Activated CD4-positive, alpha-beta T cell treated with anti-CD3 and anti-CD28 coated beads, Interleukin-2, amount 10 ng/mL, durations not matched to agents 7 days and 5 days (primary cell): ENCODE results near the gene SLC1A4. TPM values are rescaled to one million over a fixed set of nuclear protein-coding genes. Genes with fewer than 3 reads are reported as not detected.
"Not testable (repeated sequence)": the region's sequence is repeated elsewhere in the genome, so short reads cannot be mapped to it uniquely, and the experiment has no call there.

Source experiments
- CTCF ChIA-PET: fragments of 350-600 bp; sonication (Branson Sonifier 250); formaldehyde crosslinking; loops from one replicate; lab custom pipeline; 2021; ENCODE audit warnings: antibody characterized with exemption; lab: Charles Lee
- POLR2A ChIA-PET: fragments of 350-600 bp; sonication (Branson Sonifier 250); formaldehyde crosslinking; loops from one replicate; lab custom pipeline; 2021; ENCODE audit warnings: antibody characterized with exemption; lab: Charles Lee
- DNase-seq: peaks from one replicate; pipeline ENCODE4 v3.0.0-alpha.2; 2020
- H3K27ac Mint-ChIP-seq: one replicate; pipeline ENCODE4 v1.8.0; 2021; ENCODE audit warnings: mild to moderate bottlenecking, moderate library complexity, mixed read lengths
- H3K27me3 Mint-ChIP-seq: one replicate; pipeline ENCODE4 v1.8.0; 2021; ENCODE audit warnings: mixed read lengths
- H3K36me3 Mint-ChIP-seq: one replicate; pipeline ENCODE4 v1.8.0; 2021; ENCODE audit warnings: low read depth, mixed read lengths
- H3K4me1 Mint-ChIP-seq: one replicate; pipeline ENCODE4 v1.8.0; 2021; ENCODE audit warnings: mixed read lengths
- H3K4me3 Mint-ChIP-seq: one replicate; pipeline ENCODE4 v1.8.0; 2021; ENCODE audit warnings: mild to moderate bottlenecking, moderate library complexity, mixed read lengths
- H3K9me3 Mint-ChIP-seq: one replicate; pipeline ENCODE4 v1.8.0; 2021; ENCODE audit warnings: mixed read lengths
- total RNA-seq, 2 experiments: library from RNA; stranded (reverse); gene quantifications; one replicate each; pipeline ENCODE4 v1.2.3, GENCODE V29; 2021

Gene SLC1A4
- total RNA-seq, 2 experiments from 2014 or later = 50.1 to 54.6 TPM

GRCh38 chr2:64967601-64968000 is 21.6 kb upstream of the SLC1A4 start:
- ChIA-PET POLR2A (no interaction called here), CTCF (interaction anchor here (1.6 to 1.7 kb wide), 2 partner anchors 21 to 25 kb away, joined by 3 read pairs; no protein-coding TSS in a partner anchor)
- no peak for DNase-seq
- Mint-ChIP-seq H3K27me3 (no peaks in the 10 kb centered on the region), H3K36me3 (no peaks in the 10 kb centered on the region), H3K4me3 (no peak overlapping the region), H3K9me3 (no peaks in the 10 kb centered on the region), H3K27ac (no peak overlapping the region), H3K4me1 (peaks cover 6% of the 10 kb centered on the region)

- CTCF ChIA-PET = interaction anchor here (1.5 to 1.9 kb wide), 2 partner anchors 15 to 24 kb away, joined by 3 to 7 read pairs; no protein-coding TSS in a partner anchor
- H3K4me3 Mint-ChIP-seq = not testable (repeated sequence)
Observed at GRCh38 chr2:64969086-64969485, 20.1 kb upstream of the SLC1A4 start.

GRCh38 chr2:64970495-64970894 is 18.7 kb upstream of the SLC1A4 start:
- Mint-ChIP-seq H3K27me3 (no peaks in the 10 kb centered on the region), H3K36me3 (no peaks in the 10 kb centered on the region), H3K4me3 (no peak overlapping the region), H3K4me1 (peaks cover 6% of the 10 kb centered on the region), H3K27ac (no peak overlapping the region), H3K9me3 (no peaks in the 10 kb centered on the region)
- DNase-seq = no peak
- CTCF ChIA-PET = interaction anchor here (1.1 to 1.3 kb wide), 2 partner anchors 9 to 24 kb away, joined by 3 to 4 read pairs; no protein-coding TSS in a partner anchor
- POLR2A ChIA-PET = no interaction called here

More at GRCh38 chr2:64969086-64969485, 20.1 kb upstream of the SLC1A4 start:
- H3K9me3 Mint-ChIP-seq, POLR2A ChIA-PET, H3K4me1 Mint-ChIP-seq, DNase-seq, H3K36me3 Mint-ChIP-seq, H3K27ac Mint-ChIP-seq, H3K27me3 Mint-ChIP-seq: not testable (repeated sequence)

GRCh38 chr2:64972426-64972825 is 16.8 kb upstream of the SLC1A4 start:
- Mint-ChIP-seq H3K27me3 (peaks cover 4% of the 10 kb centered on the region), H3K4me1 (peaks cover 7% of the 10 kb centered on the region), H3K4me3 (no peak overlapping the region), H3K36me3 (no peaks in the 10 kb centered on the region), H3K27ac (no peak overlapping the region), H3K9me3 (no peaks in the 10 kb centered on the region)
- POLR2A ChIA-PET = no interaction called here
- CTCF ChIA-PET = interaction anchor here (1.0 to 2.6 kb wide), 5 partner anchors 9 to 55 kb away, joined by 3 to 10 read pairs (median 4); no protein-coding TSS in a partner anchor
- no peak for DNase-seq

- H3K9me3 Mint-ChIP-seq = no peaks in the 10 kb centered on the region
- DNase-seq = no peak
- CTCF ChIA-PET = interaction anchor here (1.0 to 2.6 kb wide), 5 partner anchors 8 to 92 kb away, joined by 3 to 10 read pairs (median 4); no protein-coding TSS in a partner anchor
- no peak overlapping the region for H3K27ac Mint-ChIP-seq
- H3K27me3 Mint-ChIP-seq = peaks cover 6% of the 10 kb centered on the region
- H3K36me3 Mint-ChIP-seq = no peaks in the 10 kb centered on the region
- H3K4me1 Mint-ChIP-seq = peaks cover 9% of the 10 kb centered on the region
- no peak overlapping the region for H3K4me3 Mint-ChIP-seq
- POLR2A ChIA-PET = interaction anchor here (0.6 kb wide), 1 partner anchor 9 kb away, joined by 3 read pairs; no protein-coding TSS in a partner anchor
Observed at GRCh38 chr2:64972876-64973275, 16.3 kb upstream of the SLC1A4 start.

GRCh38 chr2:64975232-64975821 is 13.9 kb upstream of the SLC1A4 start:
- DNase-seq = no peak
- Mint-ChIP-seq H3K9me3 (no peaks in the 10 kb centered on the region), H3K4me1 (peaks cover 17% of the 10 kb centered on the region), H3K4me3 (no peak overlapping the region), H3K27me3 (peaks cover 6% of the 10 kb centered on the region), H3K36me3 (no peaks in the 10 kb centered on the region), H3K27ac (no peak overlapping the region)
- CTCF ChIA-PET = interaction anchor here (0.9 to 1.2 kb wide), 2 partner anchors 14 to 58 kb away, joined by 5 to 6 read pairs; no protein-coding TSS in a partner anchor
- POLR2A ChIA-PET = no interaction called here

GRCh38 chr2:64976276-64976675 is 12.9 kb upstream of the SLC1A4 start:
- DNase-seq = no peak
- CTCF ChIA-PET = no interaction called here
- H3K4me1 Mint-ChIP-seq = peaks cover 24% of the 10 kb centered on the region
- no peaks in the 10 kb centered on the region for H3K36me3 Mint-ChIP-seq
- POLR2A ChIA-PET = no interaction called here
- no peak overlapping the region for H3K27ac Mint-ChIP-seq
- peaks cover 6% of the 10 kb centered on the region for H3K27me3 Mint-ChIP-seq
- no peak overlapping the region for H3K4me3 Mint-ChIP-seq
- H3K9me3 Mint-ChIP-seq = no peaks in the 10 kb centered on the region

- H3K4me1 Mint-ChIP-seq = peaks cover 44% of the 10 kb centered on the region
- DNase-seq = no peak
- ChIA-PET POLR2A (no interaction called here), CTCF (interaction anchor here (0.7 to 2.9 kb wide), 7 partner anchors 10 to 61 kb away, joined by 3 to 11 read pairs (median 4); no protein-coding TSS in a partner anchor)
- H3K27ac Mint-ChIP-seq = no peak overlapping the region
- peaks cover 6% of the 10 kb centered on the region for H3K27me3 Mint-ChIP-seq
- H3K9me3 Mint-ChIP-seq = no peaks in the 10 kb centered on the region
- no peak overlapping the region for H3K4me3 Mint-ChIP-seq
- H3K36me3 Mint-ChIP-seq = no peaks in the 10 kb centered on the region
Observed at GRCh38 chr2:64978514-64979268, 10.5 kb upstream of the SLC1A4 start.

- no peak for DNase-seq
- Mint-ChIP-seq H3K4me3 (no peak overlapping the region), H3K36me3 (no peaks in the 10 kb centered on the region), H3K4me1 (peaks cover 51% of the 10 kb centered on the region), H3K27me3 (peaks cover 6% of the 10 kb centered on the region), H3K27ac (no peak overlapping the region), H3K9me3 (no peaks in the 10 kb centered on the region)
- POLR2A ChIA-PET = no interaction called here
- CTCF ChIA-PET = interaction anchor here (0.6 to 2.9 kb wide), 7 partner anchors 8 to 86 kb away, joined by 3 to 11 read pairs (median 4); no protein-coding TSS in a partner anchor
Observed at GRCh38 chr2:64979744-64980143, 9.5 kb upstream of the SLC1A4 start.

GRCh38 chr2:64980183-64980582 is 9.0 kb upstream of the SLC1A4 start:
- H3K27ac Mint-ChIP-seq = no peak overlapping the region
- POLR2A ChIA-PET = no interaction called here
- CTCF ChIA-PET = interaction anchor here (0.9 to 2.9 kb wide), 5 partner anchors 8 to 62 kb away, joined by 4 to 11 read pairs (median 5); no protein-coding TSS in a partner anchor
- peaks cover 53% of the 10 kb centered on the region for H3K4me1 Mint-ChIP-seq
- DNase-seq = no peak
- no peaks in the 10 kb centered on the region for H3K36me3 Mint-ChIP-seq
- H3K27me3 Mint-ChIP-seq = peaks cover 6% of the 10 kb centered on the region
- H3K9me3 Mint-ChIP-seq = no peaks in the 10 kb centered on the region
- no peak overlapping the region for H3K4me3 Mint-ChIP-seq

- POLR2A ChIA-PET = interaction anchor here (1.3 kb wide), 1 partner anchor 36 kb away, joined by 5 read pairs; no protein-coding TSS in a partner anchor
- Mint-ChIP-seq H3K9me3 (no peaks in the 10 kb centered on the region), H3K4me1 (peaks cover 72% of the 10 kb centered on the region), H3K27ac (no peak overlapping the region), H3K27me3 (peaks cover 2% of the 10 kb centered on the region), H3K4me3 (no peak overlapping the region), H3K36me3 (no peaks in the 10 kb centered on the region)
- no peak for DNase-seq
- CTCF ChIA-PET = interaction anchor here (0.9 to 1.6 kb wide), 5 partner anchors 10 to 67 kb away, joined by 3 to 6 read pairs (median 3); no protein-coding TSS in a partner anchor
Observed at GRCh38 chr2:64982311-64982857, 6.8 kb upstream of the SLC1A4 start.

- H3K27ac Mint-ChIP-seq = no peak overlapping the region
- H3K4me3 Mint-ChIP-seq = no peak overlapping the region
- peaks cover 73% of the 10 kb centered on the region for H3K4me1 Mint-ChIP-seq
- DNase-seq = no peak
- H3K9me3 Mint-ChIP-seq = no peaks in the 10 kb centered on the region
- no peaks in the 10 kb centered on the region for H3K36me3 Mint-ChIP-seq
- H3K27me3 Mint-ChIP-seq = no peaks in the 10 kb centered on the region
- ChIA-PET CTCF (no interaction called here), POLR2A (interaction anchor here (1.3 kb wide), 1 partner anchor 36 kb away, joined by 5 read pairs; no protein-coding TSS in a partner anchor)
Observed at GRCh38 chr2:64982932-64983331, 6.3 kb upstream of the SLC1A4 start.
